ENCODE results near the gene KLHL14. TPM values are rescaled to one million over a fixed set of nuclear protein-coding genes. Genes with fewer than 3 reads are reported as not detected.

Gene KLHL14
- polyA plus RNA-seq, 2 of the 4 experiments (the other 2 are of a cell fraction): not detected

GRCh38 chr18:32677578-32677977 is 95.2 kb downstream of the KLHL14 start:
- ChIA-PET POLR2A (no interaction called here), CTCF (no interaction called here)
- ATAC-seq: no peak

GRCh38 chr18:32674491-32674890 is 98.3 kb downstream of the KLHL14 start:
- Histone ChIP-seq H3K9me3 (no peaks in the 10 kb centered on the region), H3K4me2 (no peak overlapping the region), H3K4me1 (no peaks in the 10 kb centered on the region), H3K4me3 (no peak overlapping the region), H3K27ac (no peak overlapping the region)
- DNase-seq (ENCODE audit: low read depth in 1 of 2, low spot score in 1 of 2) (peak in 1 of 2 experiments; percentile 17), ATAC-seq (peak; percentile 53 to 59; a peak in 3 of 6 replicates), FAIRE-seq (no peak)
- no peak for TF ChIP-seq CTCF (IDR thresholded peaks at IDR 0.05)
- no peak for TF ChIP-seq JUN (IDR thresholded peaks at IDR 0.05)
- TF ChIP-seq FOXS1 (CRISPR knock-in tag; IDR thresholded peaks at IDR 0.05): no peak
- no peak for TF ChIP-seq ATOH8 (CRISPR knock-in tag; IDR thresholded peaks at IDR 0.05; ENCODE audit: low read depth)
- 5% methylated on average over 2 of the region's 2 CpGs for WGBS (ENCODE audit: missing lambda C conversion rate)
- CTCF ChIA-PET: interaction anchor here (1.6 kb wide), 1 partner anchor 12 kb away, joined by 3 read pairs; no protein-coding TSS in a partner anchor
- POLR2A ChIA-PET: no interaction called here

More at GRCh38 chr18:32677578-32677977, 95.2 kb downstream of the KLHL14 start:
- no peak overlapping the region for H3K27ac ChIP-seq
- no peak for FAIRE-seq
- DNase-seq (ENCODE audit: low read depth in 1 of 2, low spot score in 1 of 2): no peak
- H3K4me2 ChIP-seq: no peak overlapping the region
- no peaks in the 10 kb centered on the region for H3K9me3 ChIP-seq
- TF ChIP-seq HOXB5 (CRISPR knock-in tag; IDR thresholded peaks at IDR 0.05): no peak
- TF ChIP-seq FOSB (CRISPR knock-in tag; IDR thresholded peaks at IDR 0.05): no peak
- no peak for TF ChIP-seq FOXS1 (CRISPR knock-in tag; IDR thresholded peaks at IDR 0.05)
- TF ChIP-seq ZNF302 (CRISPR knock-in tag; IDR thresholded peaks at IDR 0.05): no peak
- TF ChIP-seq RCOR1 (IDR thresholded peaks at IDR 0.05; ENCODE audit: low read depth, low read length): no peak
- no peak for TF ChIP-seq CHD4 (IDR thresholded peaks at IDR 0.05; ENCODE audit: borderline replicate concordance)
- no peak for TF ChIP-seq MAX (IDR thresholded peaks at IDR 0.05)
- TF ChIP-seq RAD21 (conservative IDR thresholded peaks at IDR 0.05 in 1 of 2, IDR thresholded peaks at IDR 0.05 in 1 of 2): no peak
- TF ChIP-seq NFE2L2 (conservative IDR thresholded peaks at IDR 0.05; ENCODE audit: low read length): no peak
- no peak for TF ChIP-seq TP53 (CRISPR knock-in tag; IDR thresholded peaks at IDR 0.05)
- TF ChIP-seq JUNB (IDR thresholded peaks at IDR 0.05): no peak
- TF ChIP-seq CEBPB (IDR thresholded peaks at IDR 0.05): no peak
- no peak for TF ChIP-seq CBX2 (IDR thresholded peaks at IDR 0.05; ENCODE audit: borderline replicate concordance, low read depth)
- TF ChIP-seq PHF8 (IDR thresholded peaks at IDR 0.05; ENCODE audit: borderline replicate concordance, low read depth): no peak
- TF ChIP-seq RARB (CRISPR knock-in tag; IDR thresholded peaks at IDR 0.05): no peak
- TF ChIP-seq ELK1 (IDR thresholded peaks at IDR 0.05; ENCODE audit: low read depth, low read length): no peak
- TF ChIP-seq HDAC2 (IDR thresholded peaks at IDR 0.05): no peak
- no peaks in the 10 kb centered on the region for H3K4me1 ChIP-seq
- no peak overlapping the region for H3K4me3 ChIP-seq

GRCh38 chr18:32672398-32672797 is 100.4 kb downstream of the KLHL14 start:
- POLR2A ChIA-PET: no interaction called here
- DNase-seq (ENCODE audit: low read depth in 1 of 2, low spot score in 1 of 2) (no peak), ATAC-seq (no peak), FAIRE-seq (no peak)
- WGBS (ENCODE audit: missing lambda C conversion rate): 0% methylated on average over 1 of the region's 1 CpG
- H3K4me3 ChIP-seq: no peak overlapping the region
- no peak overlapping the region for H3K27ac ChIP-seq
- CTCF ChIA-PET: interaction anchor here (0.7 kb wide), 1 partner anchor 28 kb away, joined by 3 read pairs; no protein-coding TSS in a partner anchor
- H3K9me3 ChIP-seq: no peaks in the 10 kb centered on the region
- no peak for TF ChIP-seq TP53 (CRISPR knock-in tag; IDR thresholded peaks at IDR 0.05)
- TF ChIP-seq CHD2 (IDR thresholded peaks at IDR 0.05; ENCODE audit: low read length, partially characterized antibody): no peak
- TF ChIP-seq FOSL2 (IDR thresholded peaks at IDR 0.05): no peak
- no peak for TF ChIP-seq FOSL2 (CRISPR knock-in tag; IDR thresholded peaks at IDR 0.05)
- no peak for TF ChIP-seq CBX8 (IDR thresholded peaks at IDR 0.05)
- no peak for TF ChIP-seq MYC (IDR thresholded peaks at IDR 0.05; ENCODE audit: borderline replicate concordance, low read length)
- no peak for TF ChIP-seq FOSB (CRISPR knock-in tag; IDR thresholded peaks at IDR 0.05)
- TF ChIP-seq HOXB13 (CRISPR knock-in tag; IDR thresholded peaks at IDR 0.05; ENCODE audit: low read depth): no peak
- no peak for TF ChIP-seq JUN (IDR thresholded peaks at IDR 0.05)
- TF ChIP-seq RNF2 (IDR thresholded peaks at IDR 0.05; ENCODE audit: borderline replicate concordance, low read depth): no peak
- no peak for TF ChIP-seq EHF (CRISPR knock-in tag; IDR thresholded peaks at IDR 0.05)
- no peak for TF ChIP-seq NFE2L2 (conservative IDR thresholded peaks at IDR 0.05; ENCODE audit: low read length)
- TF ChIP-seq CHD4 (IDR thresholded peaks at IDR 0.05; ENCODE audit: borderline replicate concordance): no peak
- no peak for TF ChIP-seq JUNB (IDR thresholded peaks at IDR 0.05)
- TF ChIP-seq HES2 (IDR thresholded peaks at IDR 0.05): no peak
- H3K4me2 ChIP-seq: no peak overlapping the region
- H3K4me1 ChIP-seq: no peaks in the 10 kb centered on the region

Data from A549 (cell line).